Activated CD8-positive, alpha-beta memory T cell treated with anti-CD3 and anti-CD28 coated beads, Interleukin-2, amount 50 U/mL, for 1 hour (primary cell): ENCODE measurements around the gene AGO3.

Source experiments
- DNase-seq: peaks from one replicate; pipeline ENCODE4 v3.0.0-alpha.2; 2020; ENCODE audit errors: extremely low read depth

AGO3 gene

GRCh38 chr1:36083635-36084496 is 153.0 kb downstream of the AGO3 start, which contains the start of gene TEKT2:
TSS of gene TEKT2 (plus strand) at chr1:36084094. CDS start at chr1:36084922, 828 bp downstream.
- no peak for DNase-seq

- no peak for DNase-seq
These were observed 153.7 kb downstream of the AGO3 start for GRCh38 chr1:36084497-36085115.

- DNase-seq = no peak
These were observed 154.2 kb downstream of the AGO3 start for GRCh38 chr1:36085126-36085525.

GRCh38 chr1:36085686-36086526 is 155.0 kb downstream of the AGO3 start:
- no peak for DNase-seq

- no peak for DNase-seq
These were observed 155.8 kb downstream of the AGO3 start for GRCh38 chr1:36086529-36087232.

GRCh38 chr1:36087233-36088123 is 156.6 kb downstream of the AGO3 start:
- DNase-seq = no peak

- DNase-seq = no peak
These were observed 157.3 kb downstream of the AGO3 start for GRCh38 chr1:36088265-36088576.

- DNase-seq = peak; percentile 71
These were observed 157.9 kb downstream of the AGO3 start, which contains the start of gene ADPRS for GRCh38 chr1:36088577-36089392. TSS of gene ADPRS (plus strand) at chr1:36088892. CDS start at chr1:36088905, 13 bp downstream.

- no peak for DNase-seq
These were observed 158.7 kb downstream of the AGO3 start for GRCh38 chr1:36089393-36090121.

- DNase-seq = no peak
These were observed 160.2 kb downstream of the AGO3 start for GRCh38 chr1:36091141-36091540.

GRCh38 chr1:36091698-36092097 is 160.8 kb downstream of the AGO3 start:
- DNase-seq = no peak

- DNase-seq = no peak
These were observed 161.4 kb downstream of the AGO3 start for GRCh38 chr1:36092166-36092797.

- DNase-seq = no peak
These were observed 161.9 kb downstream of the AGO3 start for GRCh38 chr1:36092798-36093185.

GRCh38 chr1:36093226-36093625 is 162.3 kb downstream of the AGO3 start:
- no peak for DNase-seq

GRCh38 chr1:36093929-36094328 is 163.0 kb downstream of the AGO3 start:
- DNase-seq = no peak

GRCh38 chr1:36094621-36095061 is 163.7 kb downstream of the AGO3 start:
- DNase-seq = no peak

GRCh38 chr1:36095760-36096405 is 165.0 kb downstream of the AGO3 start:
- DNase-seq = no peak
